ENCODE measurements around the gene AGBL1.

- no peak for TF ChIP-seq ZNF426 (tag by site-specific recombination; IDR thresholded peaks at IDR 0.05)
- TF ChIP-seq CTCF (tag by site-specific recombination; IDR thresholded peaks at IDR 0.05) = no peak
- TF ChIP-seq YY2 (tag by site-specific recombination; IDR thresholded peaks at IDR 0.05) = no peak
- TF ChIP-seq, protein P1, sequence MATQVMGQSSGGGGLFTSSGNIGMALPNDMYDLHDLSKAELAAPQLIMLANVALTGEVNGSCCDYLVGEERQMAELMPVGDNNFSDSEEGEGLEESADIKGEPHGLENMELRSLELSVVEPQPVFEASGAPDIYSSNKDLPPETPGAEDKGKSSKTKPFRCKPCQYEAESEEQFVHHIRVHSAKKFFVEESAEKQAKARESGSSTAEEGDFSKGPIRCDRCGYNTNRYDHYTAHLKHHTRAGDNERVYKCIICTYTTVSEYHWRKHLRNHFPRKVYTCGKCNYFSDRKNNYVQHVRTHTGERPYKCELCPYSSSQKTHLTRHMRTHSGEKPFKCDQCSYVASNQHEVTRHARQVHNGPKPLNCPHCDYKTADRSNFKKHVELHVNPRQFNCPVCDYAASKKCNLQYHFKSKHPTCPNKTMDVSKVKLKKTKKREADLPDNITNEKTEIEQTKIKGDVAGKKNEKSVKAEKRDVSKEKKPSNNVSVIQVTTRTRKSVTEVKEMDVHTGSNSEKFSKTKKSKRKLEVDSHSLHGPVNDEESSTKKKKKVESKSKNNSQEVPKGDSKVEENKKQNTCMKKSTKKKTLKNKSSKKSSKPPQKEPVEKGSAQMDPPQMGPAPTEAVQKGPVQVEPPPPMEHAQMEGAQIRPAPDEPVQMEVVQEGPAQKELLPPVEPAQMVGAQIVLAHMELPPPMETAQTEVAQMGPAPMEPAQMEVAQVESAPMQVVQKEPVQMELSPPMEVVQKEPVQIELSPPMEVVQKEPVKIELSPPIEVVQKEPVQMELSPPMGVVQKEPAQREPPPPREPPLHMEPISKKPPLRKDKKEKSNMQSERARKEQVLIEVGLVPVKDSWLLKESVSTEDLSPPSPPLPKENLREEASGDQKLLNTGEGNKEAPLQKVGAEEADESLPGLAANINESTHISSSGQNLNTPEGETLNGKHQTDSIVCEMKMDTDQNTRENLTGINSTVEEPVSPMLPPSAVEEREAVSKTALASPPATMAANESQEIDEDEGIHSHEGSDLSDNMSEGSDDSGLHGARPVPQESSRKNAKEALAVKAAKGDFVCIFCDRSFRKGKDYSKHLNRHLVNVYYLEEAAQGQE (tag by site-specific recombination; IDR thresholded peaks at IDR 0.05) = no peak
- TF ChIP-seq ZNF121 (tag by site-specific recombination; IDR thresholded peaks at IDR 0.05) = no peak
Observed at GRCh38 chr15:86557018-86557550, 477.4 kb downstream of the AGBL1 start.
